Stimulated activated CD8-positive, alpha-beta memory T cell treated with anti-CD3 and anti-CD28 coated beads, Interleukin-4, amount 100 ng/mL, for 48 hours (primary cell): ENCODE data around the gene GNL3L.
"Not testable (repeated sequence)": the region's sequence is repeated elsewhere in the genome, so short reads cannot be mapped to it uniquely, and the experiment has no call there.

Experiments
- DNase-seq: peaks from one replicate; pipeline ENCODE4 v3.0.0-alpha.2; 2020

The GNL3L gene

GRCh38 chrX:54560411-54560810 lies 30.4 kb downstream of the GNL3L start:
- DNase-seq: no peak

GRCh38 chrX:54561622-54562021 lies 31.6 kb downstream of the GNL3L start:
- DNase-seq: no peak

- DNase-seq: no peak
Measured at GRCh38 chrX:54564936-54565335, 34.9 kb downstream of the GNL3L start.

- DNase-seq: no peak
Measured at GRCh38 chrX:54570332-54570731, 40.3 kb downstream of the GNL3L start.

- DNase-seq: not testable (repeated sequence)
Measured at GRCh38 chrX:54572641-54573040, 42.6 kb downstream of the GNL3L start.

- DNase-seq: no peak
Measured at GRCh38 chrX:54597728-54598127, 67.7 kb downstream of the GNL3L start.

- no peak for DNase-seq
Measured at GRCh38 chrX:54602563-54602962, 72.5 kb downstream of the GNL3L start.
